Tibial nerve (tissue), 4 donors: ENCODE data around the gene CALHM3.

Experiments used
- EP300 ChIP-seq, 2 donors: sonication (generic); formaldehyde crosslinking; IDR thresholded peaks; one replicate each; pipeline ENCODE4 v1.6.1; 2017; ENCODE audit warnings: antibody characterized with exemption in 2 of 2, mild to moderate bottlenecking in 1 of 2
- POLR2A ChIP-seq, 2 donors: fragments of 450-650 bp; IDR thresholded peaks; one replicate each; pipeline ENCODE4 v1.6.1; 2017; ENCODE audit warnings: antibody characterized with exemption in 2 of 2, mild to moderate bottlenecking in 2 of 2, moderate library complexity in 2 of 2
- TF ChIP-seq, protein P1 (sequence below), 5 experiments: fragments of 200-600 bp in 3 of 5; fragments of 450-650 bp in 2 of 5; sonication (generic) in 3 of 5; IDR thresholded peaks; one replicate each; pipeline ENCODE4 v1.5.1; 2016 to 2019; ENCODE audit warnings: antibody characterized with exemption in 5 of 5, mild to moderate bottlenecking in 3 of 5, moderate library complexity in 2 of 5

DNA sequence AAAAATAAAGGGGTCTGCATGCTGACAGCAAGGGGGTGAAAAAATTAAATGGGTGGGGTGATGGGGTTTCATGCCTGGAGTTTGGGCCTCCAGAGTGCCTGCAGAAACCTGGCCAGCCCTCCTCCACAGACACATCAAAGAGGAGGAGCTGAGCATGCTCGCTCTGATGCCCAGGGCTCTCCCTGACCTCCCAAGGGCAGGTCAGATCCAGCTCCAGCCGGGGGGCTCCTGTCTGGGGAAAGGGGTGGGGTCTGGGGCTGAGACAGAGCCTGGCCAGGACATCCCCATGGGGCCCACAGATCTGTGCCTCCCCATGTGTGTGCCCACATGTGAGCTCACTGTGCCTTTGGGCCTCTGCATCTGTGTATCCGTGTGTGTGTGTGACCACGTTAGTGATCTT is 19.4 kb downstream of the CALHM3 start:
- TF ChIP-seq, protein P1, sequence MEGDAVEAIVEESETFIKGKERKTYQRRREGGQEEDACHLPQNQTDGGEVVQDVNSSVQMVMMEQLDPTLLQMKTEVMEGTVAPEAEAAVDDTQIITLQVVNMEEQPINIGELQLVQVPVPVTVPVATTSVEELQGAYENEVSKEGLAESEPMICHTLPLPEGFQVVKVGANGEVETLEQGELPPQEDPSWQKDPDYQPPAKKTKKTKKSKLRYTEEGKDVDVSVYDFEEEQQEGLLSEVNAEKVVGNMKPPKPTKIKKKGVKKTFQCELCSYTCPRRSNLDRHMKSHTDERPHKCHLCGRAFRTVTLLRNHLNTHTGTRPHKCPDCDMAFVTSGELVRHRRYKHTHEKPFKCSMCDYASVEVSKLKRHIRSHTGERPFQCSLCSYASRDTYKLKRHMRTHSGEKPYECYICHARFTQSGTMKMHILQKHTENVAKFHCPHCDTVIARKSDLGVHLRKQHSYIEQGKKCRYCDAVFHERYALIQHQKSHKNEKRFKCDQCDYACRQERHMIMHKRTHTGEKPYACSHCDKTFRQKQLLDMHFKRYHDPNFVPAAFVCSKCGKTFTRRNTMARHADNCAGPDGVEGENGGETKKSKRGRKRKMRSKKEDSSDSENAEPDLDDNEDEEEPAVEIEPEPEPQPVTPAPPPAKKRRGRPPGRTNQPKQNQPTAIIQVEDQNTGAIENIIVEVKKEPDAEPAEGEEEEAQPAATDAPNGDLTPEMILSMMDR (IDR thresholded peaks at IDR 0.05): no peak
- TF ChIP-seq POLR2A (IDR thresholded peaks at IDR 0.05): no peak
- TF ChIP-seq EP300 (IDR thresholded peaks at IDR 0.05): no peak
